Mucosa of stomach (tissue), 1 donor: ENCODE data around the gene ATP1A1.

ENCODE experiments used
- H3K27me3 ChIP-seq: one replicate; pipeline ENCODE4 v1.7.0; 2013; ENCODE audit warnings: mild to moderate bottlenecking, low read length; ENCODE audit not compliant: control insufficient read depth, insufficient read depth
- H3K36me3 ChIP-seq: one replicate; pipeline ENCODE4 v1.7.0; 2013; ENCODE audit warnings: low read length; ENCODE audit not compliant: control insufficient read depth, insufficient read depth
- H3K4me1 ChIP-seq: one replicate; pipeline ENCODE4 v1.7.0; 2013; ENCODE audit warnings: mild to moderate bottlenecking, low read length; ENCODE audit not compliant: control insufficient read depth, insufficient read depth
- H3K4me3 ChIP-seq: one replicate; pipeline ENCODE4 v1.7.0; 2013; ENCODE audit warnings: low read length
- H3K9ac ChIP-seq: one replicate; pipeline ENCODE4 v1.7.0; 2013; ENCODE audit warnings: mild to moderate bottlenecking, low read length, moderate library complexity
- H3K9me3 ChIP-seq: one replicate; pipeline ENCODE4 v1.7.0; 2013; ENCODE audit warnings: mild to moderate bottlenecking, low read length, moderate library complexity; ENCODE audit not compliant: control insufficient read depth
- donor health status: Pancreatic carcinoma.

Gene ATP1A1

DNA sequence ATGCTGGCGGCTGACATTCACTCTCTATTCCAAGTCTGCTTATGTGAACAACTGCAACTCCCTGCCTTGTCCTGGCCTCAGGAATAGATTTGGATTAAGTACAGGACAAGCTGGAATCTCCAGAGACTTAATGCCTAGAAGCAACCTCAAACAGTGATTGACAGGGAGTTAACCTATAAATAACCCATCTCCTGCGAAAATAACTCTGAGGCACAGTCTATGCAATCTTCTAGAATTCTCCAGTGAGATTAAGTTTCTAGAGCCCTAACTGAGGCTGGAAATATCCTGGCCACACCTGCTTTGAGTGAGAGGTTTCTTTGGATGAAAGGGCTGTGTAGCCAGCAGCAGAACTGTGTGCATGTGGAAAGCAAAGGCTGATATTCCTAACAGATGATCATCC lies 25.3 kb upstream of the ATP1A1 start:
- Histone ChIP-seq H3K4me3 (no peak overlapping the region), H3K27me3 (no peaks in the 10 kb centered on the region), H3K36me3 (no peaks in the 10 kb centered on the region), H3K4me1 (no peaks in the 10 kb centered on the region), H3K9ac (no peak overlapping the region), H3K9me3 (no peaks in the 10 kb centered on the region)

DNA sequence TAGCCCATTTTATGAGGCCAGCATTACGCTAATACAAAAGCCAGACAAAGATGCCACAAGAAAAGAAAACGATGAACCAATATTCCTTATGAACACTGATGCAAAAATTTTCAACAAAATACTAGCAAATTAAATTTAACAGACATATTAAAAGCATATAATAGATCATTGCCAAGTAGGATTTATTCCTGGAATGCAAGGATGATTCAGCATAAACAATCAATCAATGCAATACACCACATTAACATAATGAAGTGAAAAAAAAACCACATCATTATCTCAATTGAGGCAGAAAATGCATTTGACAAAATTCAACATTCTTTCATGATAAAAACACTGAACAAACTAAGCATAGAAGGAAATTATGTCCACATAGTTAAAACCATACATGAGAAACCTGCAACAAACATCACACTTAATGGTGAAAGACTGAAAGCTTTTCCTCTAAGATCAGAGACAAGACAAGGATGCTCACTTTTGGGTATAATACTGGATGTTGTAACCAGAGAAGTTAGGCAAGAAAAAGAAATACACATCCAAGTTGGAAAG lies 22.9 kb upstream of the ATP1A1 start:
- H3K4me1 ChIP-seq: no peaks in the 10 kb centered on the region
- no peaks in the 10 kb centered on the region for H3K36me3 ChIP-seq
- H3K9me3 ChIP-seq: no peaks in the 10 kb centered on the region
- H3K9ac ChIP-seq: no peak overlapping the region
- H3K4me3 ChIP-seq: no peak overlapping the region
- no peaks in the 10 kb centered on the region for H3K27me3 ChIP-seq

DNA sequence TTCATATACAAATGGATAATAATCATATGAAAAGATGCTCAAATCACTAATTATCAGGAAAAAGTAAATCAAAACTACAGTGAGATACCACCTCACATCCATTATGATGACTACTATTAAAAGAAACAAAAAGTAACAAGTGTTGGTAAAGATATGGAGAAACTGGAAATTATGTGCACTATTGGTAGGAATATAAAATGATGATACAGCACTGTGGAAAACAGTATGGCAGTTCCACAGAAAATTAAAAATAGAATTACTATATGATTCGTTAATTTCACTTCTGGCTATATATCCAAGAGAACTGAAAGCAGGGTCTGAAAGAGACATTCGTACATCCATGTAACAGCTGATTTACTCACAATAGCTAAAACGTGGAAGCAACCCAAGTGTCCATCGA lies 21.1 kb upstream of the ATP1A1 start:
- Histone ChIP-seq H3K27me3 (no peaks in the 10 kb centered on the region), H3K4me3 (no peak overlapping the region)

DNA sequence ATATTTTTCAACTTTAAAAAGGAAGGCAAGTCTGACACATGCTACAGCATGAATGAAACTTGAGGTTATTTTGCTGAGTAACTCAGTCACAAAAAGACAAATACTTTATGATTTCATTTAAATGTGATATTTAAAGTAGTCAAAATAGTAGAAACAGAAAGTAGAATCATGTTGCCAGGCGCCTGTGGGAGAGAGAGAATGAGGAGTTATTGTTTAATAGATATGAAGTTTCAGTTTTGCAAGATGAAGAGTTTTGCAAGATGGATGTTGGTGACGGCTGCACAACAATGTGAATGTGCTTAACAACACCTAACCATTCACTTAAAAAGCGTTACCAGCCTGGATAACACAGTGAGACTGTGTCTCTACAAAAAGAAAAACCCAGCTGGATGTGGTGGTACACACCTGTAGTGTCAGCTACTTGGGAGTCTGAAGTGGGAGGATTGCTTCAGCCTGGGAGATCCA lies 20.7 kb upstream of the ATP1A1 start:
- H3K4me3 ChIP-seq: no peak overlapping the region
- no peaks in the 10 kb centered on the region for H3K4me1 ChIP-seq
- no peak overlapping the region for H3K9ac ChIP-seq
- no peaks in the 10 kb centered on the region for H3K36me3 ChIP-seq
- no peaks in the 10 kb centered on the region for H3K27me3 ChIP-seq
- no peaks in the 10 kb centered on the region for H3K9me3 ChIP-seq

More for the DNA sequence above, 21.1 kb upstream of the ATP1A1 start:
- no peaks in the 10 kb centered on the region for H3K9me3 ChIP-seq
- H3K4me1 ChIP-seq: no peaks in the 10 kb centered on the region
- H3K36me3 ChIP-seq: no peaks in the 10 kb centered on the region
- no peak overlapping the region for H3K9ac ChIP-seq

DNA sequence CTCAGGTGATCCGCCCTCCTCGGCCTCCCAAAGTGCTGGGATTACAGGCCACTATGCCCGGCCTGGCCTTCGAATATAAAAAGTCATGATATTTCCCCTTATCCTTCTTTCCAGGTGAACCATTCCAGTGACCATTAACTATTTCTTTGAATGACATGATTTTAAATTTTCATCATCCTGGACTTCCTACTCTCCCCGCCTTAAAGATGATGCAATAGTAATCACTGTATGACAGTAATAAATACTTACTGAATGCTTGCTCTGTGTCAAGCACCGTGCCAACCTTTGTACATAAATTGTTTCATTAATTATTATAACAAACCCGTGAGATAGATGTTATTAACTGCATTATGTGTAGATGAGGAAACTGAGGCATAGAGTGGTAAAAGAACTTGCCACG lies 19.9 kb upstream of the ATP1A1 start:
- Histone ChIP-seq H3K4me3 (no peak overlapping the region), H3K9ac (no peak overlapping the region), H3K36me3 (no peaks in the 10 kb centered on the region), H3K27me3 (no peaks in the 10 kb centered on the region), H3K4me1 (no peaks in the 10 kb centered on the region), H3K9me3 (no peaks in the 10 kb centered on the region)

DNA sequence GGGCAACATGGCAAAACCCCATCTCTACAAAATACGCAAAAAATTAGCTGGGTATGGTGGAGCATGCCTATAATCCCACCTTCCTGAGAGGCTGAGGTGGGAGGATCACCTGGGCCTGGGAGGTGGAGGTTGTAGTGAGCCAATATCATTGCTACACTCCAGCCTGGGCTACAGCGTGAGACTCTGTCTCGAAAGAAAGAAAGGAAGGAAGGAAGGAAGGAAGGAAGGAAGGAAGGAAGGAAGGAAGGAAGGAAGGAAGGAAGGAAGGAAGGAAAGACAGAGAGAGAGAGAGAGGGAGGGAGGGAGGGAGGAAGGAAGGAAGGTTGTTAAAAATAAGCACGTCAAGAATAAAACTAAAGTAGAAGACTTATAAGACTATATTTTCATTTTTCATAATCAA lies 17.0 kb upstream of the ATP1A1 start:
- Histone ChIP-seq H3K4me1 (no peaks in the 10 kb centered on the region), H3K4me3 (no peak overlapping the region), H3K27me3 (no peaks in the 10 kb centered on the region), H3K9me3 (no peaks in the 10 kb centered on the region), H3K9ac (no peak overlapping the region), H3K36me3 (no peaks in the 10 kb centered on the region)

DNA sequence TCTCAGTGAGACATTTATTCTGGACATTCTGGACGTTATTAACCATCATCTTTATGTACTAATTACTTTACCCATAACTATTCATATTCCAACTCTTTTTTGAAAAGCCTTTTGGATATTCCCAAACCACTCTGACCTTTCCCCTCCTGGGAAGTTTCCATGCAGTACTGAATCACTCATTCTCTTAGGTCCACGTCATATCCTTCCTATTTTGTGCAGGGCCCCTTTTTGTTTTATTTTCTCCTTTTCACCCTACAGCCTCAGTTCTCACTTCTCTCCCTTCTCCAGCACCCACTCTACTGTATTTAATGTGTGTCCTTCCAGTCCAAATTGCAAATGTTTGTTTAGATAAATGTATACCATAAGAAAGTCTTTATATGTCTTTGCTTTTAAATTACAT lies 16.4 kb upstream of the ATP1A1 start:
- Histone ChIP-seq H3K9ac (no peak overlapping the region), H3K9me3 (no peaks in the 10 kb centered on the region), H3K27me3 (no peaks in the 10 kb centered on the region), H3K4me1 (no peaks in the 10 kb centered on the region), H3K36me3 (no peaks in the 10 kb centered on the region), H3K4me3 (no peak overlapping the region)

DNA sequence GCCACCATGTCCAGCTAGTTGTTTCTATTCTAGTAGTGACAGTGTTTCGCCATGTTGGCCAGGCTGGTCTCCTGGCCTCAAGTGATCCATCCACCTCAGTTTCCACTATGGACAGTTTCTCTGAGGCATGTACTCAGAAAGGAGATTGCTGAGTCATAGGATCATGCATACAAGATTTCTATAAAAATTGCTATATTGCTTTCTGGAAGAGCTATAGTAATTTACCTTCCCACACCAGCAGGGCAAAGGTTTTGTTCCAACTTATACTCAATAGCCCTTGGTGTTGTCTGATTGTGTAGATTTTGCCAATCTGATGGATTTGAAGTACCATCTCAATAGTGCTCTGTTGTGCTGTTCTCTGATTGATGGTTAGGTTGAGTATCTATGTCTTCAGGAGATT lies 15.6 kb upstream of the ATP1A1 start:
- Histone ChIP-seq H3K4me1 (no peaks in the 10 kb centered on the region), H3K9me3 (no peaks in the 10 kb centered on the region), H3K36me3 (no peaks in the 10 kb centered on the region)

DNA sequence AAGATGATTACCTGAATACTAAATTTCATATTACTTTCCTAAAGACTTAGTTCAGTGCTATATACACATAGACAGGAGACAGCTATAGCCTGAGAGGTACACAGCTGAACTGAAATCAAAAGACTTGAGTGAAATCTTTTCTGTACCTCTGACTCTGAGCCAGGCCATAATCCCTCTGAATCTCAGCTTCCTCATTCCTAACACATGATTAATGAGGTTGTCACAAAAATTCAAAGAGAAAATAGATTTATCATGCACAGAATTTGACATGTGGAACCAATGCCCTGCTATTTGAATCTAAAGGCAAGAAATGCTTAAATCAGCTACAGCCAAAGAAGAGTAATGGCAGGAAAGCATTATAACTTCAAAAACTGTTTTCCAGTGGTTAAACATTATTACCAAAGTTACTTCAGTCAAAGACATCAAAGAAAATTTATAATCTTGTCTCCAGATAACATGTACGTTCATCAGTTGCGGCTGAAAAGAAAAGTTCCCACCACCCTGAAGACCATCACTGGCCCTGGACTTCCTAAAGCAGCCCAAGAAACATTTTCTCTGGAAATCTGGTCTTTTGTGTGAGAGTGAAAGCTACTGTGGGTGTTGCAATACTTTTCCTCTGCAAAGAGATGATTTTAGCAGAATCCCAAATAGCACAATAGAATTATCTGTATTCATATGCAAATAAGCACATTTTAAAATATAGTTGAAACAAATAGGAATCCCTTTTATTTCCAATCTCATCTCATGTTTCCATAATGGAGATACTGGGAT lies 13.8 kb upstream of the ATP1A1 start:
- no peaks in the 10 kb centered on the region for H3K36me3 ChIP-seq
- no peaks in the 10 kb centered on the region for H3K9me3 ChIP-seq
- H3K4me3 ChIP-seq: no peak overlapping the region
- H3K4me1 ChIP-seq: no peaks in the 10 kb centered on the region
- no peak overlapping the region for H3K9ac ChIP-seq
- H3K27me3 ChIP-seq: no peaks in the 10 kb centered on the region

More for the DNA sequence above, 15.6 kb upstream of the ATP1A1 start:
- Histone ChIP-seq H3K4me3 (no peak overlapping the region), H3K9ac (no peak overlapping the region), H3K27me3 (no peaks in the 10 kb centered on the region)

DNA sequence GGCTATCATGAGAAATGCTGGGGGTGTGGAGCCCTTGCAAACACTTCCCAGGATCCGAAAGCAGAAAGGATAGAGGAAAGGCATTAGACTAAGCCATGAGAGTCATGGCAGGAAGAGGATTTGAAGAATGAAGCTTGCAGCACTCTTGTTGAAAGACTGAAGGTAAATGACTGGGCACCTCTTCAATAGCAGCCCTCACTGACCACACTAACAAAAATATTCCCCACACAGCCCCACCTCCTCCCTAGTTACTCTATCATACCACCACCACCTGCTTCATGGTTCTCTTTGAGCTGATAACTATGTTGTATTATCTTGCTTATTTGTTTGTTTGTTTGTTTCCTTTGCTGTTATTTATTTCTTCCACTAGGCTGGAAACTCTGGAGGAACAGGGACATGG lies 13.2 kb upstream of the ATP1A1 start:
- Histone ChIP-seq H3K9ac (no peak overlapping the region), H3K4me3 (no peak overlapping the region), H3K36me3 (no peaks in the 10 kb centered on the region), H3K27me3 (no peaks in the 10 kb centered on the region), H3K9me3 (no peaks in the 10 kb centered on the region), H3K4me1 (no peaks in the 10 kb centered on the region)

DNA sequence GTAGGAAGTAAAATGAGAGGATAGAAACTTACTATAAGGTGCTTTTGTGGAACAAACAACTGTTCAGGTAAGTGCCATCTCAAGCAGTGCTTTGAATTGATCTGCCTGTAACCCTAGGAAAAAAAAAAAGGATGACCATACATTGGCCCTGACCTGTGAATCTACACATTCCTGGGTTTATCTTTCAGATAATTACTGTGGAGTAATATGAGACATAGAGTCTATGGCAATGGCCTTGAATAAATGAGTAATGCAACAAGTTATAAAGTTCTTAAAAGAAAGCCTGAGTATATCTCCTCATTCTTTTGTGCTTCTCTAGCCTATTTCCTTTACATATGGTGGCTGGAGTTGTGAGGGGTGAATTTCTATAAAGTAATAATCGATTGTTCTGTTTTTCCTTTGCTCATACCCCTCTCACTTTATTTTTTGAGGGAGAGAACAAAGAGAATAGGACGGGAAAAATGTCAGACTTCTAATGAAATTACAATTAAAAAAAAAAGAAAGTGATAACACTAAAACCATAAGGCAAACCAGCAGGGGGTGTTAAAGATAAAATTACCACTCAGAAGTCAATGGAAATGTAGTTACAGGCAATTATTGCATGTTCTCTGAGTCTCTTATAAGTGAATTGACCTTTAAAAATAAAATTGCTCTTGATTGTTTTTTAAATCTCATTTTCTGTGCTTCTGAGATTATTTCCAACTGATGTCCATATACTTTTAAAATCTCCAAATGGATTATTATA lies 12.4 kb upstream of the ATP1A1 start:
- H3K9ac ChIP-seq: no peak overlapping the region
- no peaks in the 10 kb centered on the region for H3K4me1 ChIP-seq
- no peaks in the 10 kb centered on the region for H3K27me3 ChIP-seq
- H3K4me3 ChIP-seq: no peak overlapping the region
- H3K9me3 ChIP-seq: no peaks in the 10 kb centered on the region
- H3K36me3 ChIP-seq: no peaks in the 10 kb centered on the region

DNA sequence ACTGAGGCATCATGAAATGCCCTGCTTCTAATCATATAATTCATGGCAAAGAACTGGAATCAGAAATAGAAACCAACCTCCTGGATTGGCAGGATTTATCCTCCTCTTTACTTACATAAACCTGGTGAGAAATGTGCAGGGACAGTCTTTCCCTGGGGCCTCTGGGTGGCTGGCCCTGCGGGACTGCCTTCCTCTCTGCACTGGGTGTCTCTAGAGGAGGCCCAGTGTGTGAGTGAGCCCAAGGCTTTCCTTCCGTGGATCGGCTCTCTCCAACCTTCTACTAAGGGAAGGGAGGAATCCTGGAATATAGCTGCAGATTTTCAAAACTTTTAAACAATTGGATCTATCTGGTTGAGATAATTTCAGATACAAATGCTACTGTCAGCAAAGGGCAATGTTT lies 11.4 kb upstream of the ATP1A1 start:
- no peaks in the 10 kb centered on the region for H3K4me1 ChIP-seq
- H3K36me3 ChIP-seq: no peaks in the 10 kb centered on the region
- H3K4me3 ChIP-seq: no peak overlapping the region
- H3K9me3 ChIP-seq: no peaks in the 10 kb centered on the region
- H3K27me3 ChIP-seq: no peaks in the 10 kb centered on the region
- no peak overlapping the region for H3K9ac ChIP-seq
